SK-N-DZ (cell line): ENCODE data around the gene BUB1B.

ENCODE experiments used
- DNase-seq: peaks from one replicate; pipeline ENCODE4 v3.0.0-alpha.2; 2015; ENCODE audit warnings: low spot score

BUB1B gene

GRCh38 chr15:40254452-40254851 lies 93.6 kb downstream of the BUB1B start:
- DNase-seq, result no peak

- no peak for DNase-seq
Measured at GRCh38 chr15:40255033-40255432, 94.2 kb downstream of the BUB1B start.

- DNase-seq, result no peak
Measured at GRCh38 chr15:40256638-40257235, 95.9 kb downstream of the BUB1B start.

DNA sequence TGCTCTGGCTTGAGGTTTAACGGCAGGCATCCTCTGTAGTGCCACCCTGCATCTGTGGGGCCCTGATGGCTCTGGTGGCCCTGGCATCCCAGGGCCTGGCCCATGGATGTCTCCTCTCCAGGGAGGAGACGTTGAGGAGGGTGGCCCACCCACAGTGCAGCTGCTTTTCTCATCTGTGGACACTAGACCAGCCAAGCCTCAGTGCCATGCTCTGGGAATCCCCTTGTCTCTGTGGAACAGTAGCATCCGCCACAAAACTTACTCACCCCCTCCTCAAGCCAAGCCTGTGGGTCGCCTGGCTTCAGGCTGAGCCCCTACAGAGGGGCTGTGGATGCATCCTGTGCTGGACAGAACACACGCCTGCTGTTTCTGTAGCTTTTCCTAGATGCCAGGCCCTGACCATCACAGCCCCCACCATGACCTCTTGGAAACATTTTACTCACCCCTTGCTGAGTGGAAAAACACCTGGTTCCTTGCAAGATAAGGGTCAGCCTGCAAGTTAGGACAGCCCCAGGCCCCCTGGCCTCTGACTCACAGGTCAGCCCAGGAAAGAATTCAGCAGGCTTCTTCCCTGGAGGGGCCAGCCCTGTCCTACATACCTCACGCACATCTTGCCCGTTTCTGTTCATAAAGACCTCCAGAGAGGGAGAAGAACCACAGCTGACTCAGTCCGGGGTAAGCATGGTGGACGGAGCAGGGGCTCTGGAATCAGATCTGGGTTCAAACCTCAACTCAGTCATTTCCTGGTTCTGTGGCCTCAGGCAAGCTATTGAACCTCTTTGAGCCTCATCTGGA lies 97.0 kb downstream of the BUB1B start:
- no peak for DNase-seq

- no peak for DNase-seq
Measured at GRCh38 chr15:40258544-40258943, 97.7 kb downstream of the BUB1B start.

GRCh38 chr15:40259021-40259420 lies 98.2 kb downstream of the BUB1B start:
- DNase-seq, result no peak

GRCh38 chr15:40263024-40263754 lies 102.3 kb downstream of the BUB1B start:
- no peak for DNase-seq

DNA sequence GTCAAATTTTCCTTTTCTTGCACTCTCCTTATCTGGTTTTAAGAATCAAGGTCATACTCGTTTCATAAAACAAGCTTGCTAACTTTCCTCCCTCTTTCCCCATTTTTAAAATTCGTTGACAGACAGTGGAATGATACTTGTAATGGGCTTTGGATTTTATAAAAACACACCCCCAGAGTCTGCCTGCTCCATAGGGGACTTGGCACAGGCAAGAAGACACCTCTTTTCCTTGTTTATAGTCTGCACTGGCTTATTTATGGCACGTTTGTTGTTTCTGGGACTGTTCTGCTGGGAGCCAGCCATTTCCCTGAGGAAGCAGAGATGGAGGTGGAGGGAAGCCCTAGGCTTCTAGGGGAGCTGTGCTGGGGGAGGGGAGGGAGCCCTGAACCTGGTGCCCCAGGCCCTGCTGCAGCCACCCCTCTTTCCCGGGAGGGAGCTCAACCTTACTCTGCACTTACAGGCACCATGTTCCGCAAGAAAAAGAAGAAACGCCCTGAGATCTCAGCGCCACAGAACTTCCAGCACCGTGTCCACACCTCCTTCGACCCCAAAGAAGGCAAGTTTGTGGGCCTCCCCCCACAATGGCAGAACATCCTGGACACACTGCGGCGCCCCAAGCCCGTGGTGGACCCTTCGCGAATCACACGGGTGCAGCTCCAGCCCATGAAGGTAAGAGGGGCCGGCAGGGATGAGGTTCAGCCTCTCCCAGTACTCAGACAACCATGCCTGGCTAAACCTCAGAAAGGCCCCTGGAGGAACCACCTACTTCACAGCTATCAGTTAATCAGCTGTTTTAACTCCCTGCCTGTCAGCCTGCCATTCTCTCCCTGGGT lies 103.7 kb downstream of the BUB1B start:
- DNase-seq, result no peak

GRCh38 chr15:40265355-40265754 lies 104.5 kb downstream of the BUB1B start:
- DNase-seq, result no peak

DNA sequence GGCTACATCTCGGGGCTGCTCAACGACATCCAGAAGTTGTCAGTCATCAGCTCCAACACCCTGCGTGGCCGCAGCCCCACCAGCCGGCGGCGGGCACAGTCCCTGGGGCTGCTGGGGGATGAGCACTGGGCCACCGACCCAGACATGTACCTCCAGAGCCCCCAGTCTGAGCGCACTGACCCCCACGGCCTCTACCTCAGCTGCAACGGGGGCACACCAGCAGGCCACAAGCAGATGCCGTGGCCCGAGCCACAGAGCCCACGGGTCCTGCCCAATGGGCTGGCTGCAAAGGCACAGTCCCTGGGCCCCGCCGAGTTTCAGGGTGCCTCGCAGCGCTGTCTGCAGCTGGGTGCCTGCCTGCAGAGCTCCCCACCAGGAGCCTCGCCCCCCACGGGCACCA lies 105.0 kb downstream of the BUB1B start:
- no peak for DNase-seq

- DNase-seq, result no peak
Measured at GRCh38 chr15:40266828-40267304, 106.0 kb downstream of the BUB1B start.

DNA sequence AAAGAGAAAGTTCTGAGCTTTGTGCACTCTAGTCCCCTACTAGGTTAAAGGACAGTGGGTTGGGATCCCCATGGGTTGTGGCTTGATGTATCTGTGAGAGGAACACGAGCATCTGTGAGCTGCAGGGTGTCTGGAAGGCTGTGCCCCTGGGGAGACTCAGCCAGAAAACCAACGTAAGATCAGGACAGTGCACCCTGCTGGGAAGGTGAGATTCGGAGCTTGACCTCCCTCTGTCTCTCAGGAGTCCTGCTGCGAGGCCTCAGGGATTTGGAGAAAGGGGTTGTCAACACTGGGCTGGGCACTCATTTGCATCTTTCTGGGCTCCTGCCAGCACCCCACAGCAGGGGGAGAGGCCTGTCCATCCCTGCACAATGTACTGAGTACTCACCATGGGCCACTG lies 106.8 kb downstream of the BUB1B start:
- no peak for DNase-seq

GRCh38 chr15:40269604-40270003 lies 108.7 kb downstream of the BUB1B start:
- DNase-seq, result no peak

DNA sequence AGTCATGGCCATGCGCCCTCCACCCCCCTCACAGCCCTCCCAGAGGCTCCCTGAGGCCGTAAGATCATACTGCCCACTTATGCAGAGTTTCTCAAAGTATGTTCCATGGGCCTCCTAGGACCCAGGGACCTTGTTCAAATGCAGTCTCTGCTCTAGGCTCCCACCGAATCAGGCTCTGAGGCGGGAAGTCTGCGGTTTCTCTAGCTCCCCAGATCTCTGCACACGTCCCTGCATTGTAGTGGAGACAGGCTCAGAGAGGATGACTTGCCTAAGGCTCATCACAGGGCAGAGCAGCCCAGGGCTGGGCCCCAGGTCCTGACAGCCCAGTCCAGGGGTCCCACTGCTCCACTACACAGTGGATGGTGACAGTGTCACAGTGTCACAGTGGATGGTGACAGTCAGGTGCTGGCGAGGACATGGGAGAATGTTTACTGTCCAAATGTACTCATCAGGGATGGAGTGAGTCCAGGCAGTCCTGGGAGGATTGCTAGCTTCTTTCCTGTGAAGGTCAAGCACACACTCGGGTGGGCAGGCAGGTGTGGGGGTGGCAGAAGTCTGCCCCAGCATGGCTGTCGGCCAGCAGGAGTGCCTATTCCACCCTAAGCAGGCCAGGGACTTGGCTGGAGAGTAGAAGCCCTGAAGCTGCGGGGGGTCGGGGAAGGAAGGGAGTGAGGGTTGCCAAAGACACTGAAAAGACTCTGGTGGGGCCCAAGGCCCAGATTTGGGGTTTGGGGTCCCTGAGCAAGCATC lies 109.6 kb downstream of the BUB1B start:
- DNase-seq, result no peak
